HUDEP-2 (cell line): ENCODE data around the gene IRAK3.

Experiments
- DNase-seq, 76 experiments: peaks; one replicate each; lab custom pipeline; 2025; ENCODE audit not compliant: unreplicated experiment in 76 of 76; lab: John Stamatoyannopoulos, UW

IRAK3 gene

GRCh38 chr12:66188584-66189485 is at the start of gene IRAK3:
TSS of gene IRAK3 (plus strand) at chr12:66189214. CDS start at chr12:66189300, 86 bp downstream.
- peak in 47 of 76 experiments; percentile 4 to 60 (median 34) for DNase-seq

- no peak for DNase-seq
Measured at GRCh38 chr12:66139328-66139727, 49.7 kb upstream of the IRAK3 start.

GRCh38 chr12:66140731-66141130 is 48.3 kb upstream of the IRAK3 start:
- peak in 1 of 76 experiments; percentile 3 for DNase-seq

- DNase-seq, result no peak
Measured at GRCh38 chr12:66141299-66141698, 47.7 kb upstream of the IRAK3 start.

- DNase-seq, result no peak
Measured at GRCh38 chr12:66142826-66143225, 46.2 kb upstream of the IRAK3 start.

- no peak for DNase-seq
Measured at GRCh38 chr12:66143868-66144267, 45.1 kb upstream of the IRAK3 start.

- peak in 18 of 76 experiments; percentile 2 to 38 (median 22) for DNase-seq
Measured at GRCh38 chr12:66144791-66145754, 43.9 kb upstream of the IRAK3 start.

GRCh38 chr12:66149702-66150398 is 39.2 kb upstream of the IRAK3 start:
- peak in 70 of 76 experiments; percentile 10 to 88 (median 66) for DNase-seq

GRCh38 chr12:66152732-66153131 is 36.3 kb upstream of the IRAK3 start:
- DNase-seq, result no peak

GRCh38 chr12:66154776-66155175 is 34.2 kb upstream of the IRAK3 start:
- DNase-seq, result no peak

GRCh38 chr12:66156654-66157053 is 32.4 kb upstream of the IRAK3 start:
- DNase-seq, result peak in 1 of 76 experiments; percentile 14

GRCh38 chr12:66159123-66159522 is 29.9 kb upstream of the IRAK3 start:
- no peak for DNase-seq

GRCh38 chr12:66160704-66161103 is 28.3 kb upstream of the IRAK3 start:
- DNase-seq, result no peak

GRCh38 chr12:66162701-66163100 is 26.3 kb upstream of the IRAK3 start:
- DNase-seq, result no peak

- DNase-seq, result no peak
Measured at GRCh38 chr12:66163289-66163688, 25.7 kb upstream of the IRAK3 start.

- DNase-seq, result peak in 2 of 76 experiments; percentile 10 to 21
Measured at GRCh38 chr12:66164349-66164821, 24.6 kb upstream of the IRAK3 start.

- no peak for DNase-seq
Measured at GRCh38 chr12:66165141-66165540, 23.9 kb upstream of the IRAK3 start.

GRCh38 chr12:66166561-66166960 is 22.5 kb upstream of the IRAK3 start:
- no peak for DNase-seq

GRCh38 chr12:66168410-66168809 is 20.6 kb upstream of the IRAK3 start:
- no peak for DNase-seq
